ENCODE results near the gene CA6. TPM values are rescaled to one million over a fixed set of nuclear protein-coding genes. Genes with fewer than 3 reads are reported as not detected.

The CA6 gene
- total and polyA plus RNA-seq, 4 donors: 0.03 TPM; not detected in 3

DNA sequence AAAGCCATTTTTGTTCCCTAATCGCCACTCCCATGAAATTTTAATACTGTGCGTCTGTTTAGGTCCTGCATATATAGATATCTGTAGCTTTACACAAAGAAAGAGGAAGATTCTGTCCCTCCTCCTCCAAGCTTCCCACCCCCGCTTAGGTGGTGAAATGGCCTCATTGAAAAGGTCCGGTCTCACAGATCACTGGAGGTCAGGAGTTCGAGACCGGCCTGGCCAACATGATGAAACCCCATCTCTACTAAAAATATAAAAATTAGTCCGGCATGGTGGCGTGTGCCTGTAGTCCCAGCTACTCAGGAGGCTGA is 59.7 kb downstream of the CA6 start:
- TF ChIP-seq, protein P1, sequence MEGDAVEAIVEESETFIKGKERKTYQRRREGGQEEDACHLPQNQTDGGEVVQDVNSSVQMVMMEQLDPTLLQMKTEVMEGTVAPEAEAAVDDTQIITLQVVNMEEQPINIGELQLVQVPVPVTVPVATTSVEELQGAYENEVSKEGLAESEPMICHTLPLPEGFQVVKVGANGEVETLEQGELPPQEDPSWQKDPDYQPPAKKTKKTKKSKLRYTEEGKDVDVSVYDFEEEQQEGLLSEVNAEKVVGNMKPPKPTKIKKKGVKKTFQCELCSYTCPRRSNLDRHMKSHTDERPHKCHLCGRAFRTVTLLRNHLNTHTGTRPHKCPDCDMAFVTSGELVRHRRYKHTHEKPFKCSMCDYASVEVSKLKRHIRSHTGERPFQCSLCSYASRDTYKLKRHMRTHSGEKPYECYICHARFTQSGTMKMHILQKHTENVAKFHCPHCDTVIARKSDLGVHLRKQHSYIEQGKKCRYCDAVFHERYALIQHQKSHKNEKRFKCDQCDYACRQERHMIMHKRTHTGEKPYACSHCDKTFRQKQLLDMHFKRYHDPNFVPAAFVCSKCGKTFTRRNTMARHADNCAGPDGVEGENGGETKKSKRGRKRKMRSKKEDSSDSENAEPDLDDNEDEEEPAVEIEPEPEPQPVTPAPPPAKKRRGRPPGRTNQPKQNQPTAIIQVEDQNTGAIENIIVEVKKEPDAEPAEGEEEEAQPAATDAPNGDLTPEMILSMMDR (IDR thresholded peaks at IDR 0.05; ENCODE audit: control extremely low read depth, extremely low read depth): no peak
- DNase-seq: no peak
- WGBS, 2 donors: 55 to 56% methylated on average over 8 of the region's 8 CpGs
- Histone ChIP-seq H3K4me3 (no peak overlapping the region), H3K36me3 (ENCODE audit: control insufficient read depth in 4 of 4, insufficient read depth in 4 of 4, low read length in 4 of 4) (no peaks in the 10 kb centered on the region), H3K9me3 (ENCODE audit: control insufficient read depth in 4 of 4, insufficient read depth in 3 of 4, low read length in 3 of 4) (no peaks in the 10 kb centered on the region), H3K4me1 (ENCODE audit: control insufficient read depth in 5 of 5, insufficient read depth in 5 of 5, low read length in 5 of 5) (peaks cover 0 to 3% (median 0%) of the 10 kb centered on the region in 5 donors), H3K9ac (ENCODE audit: insufficient read depth in 1 of 2, low read length in 2 of 2) (no peak overlapping the region), H3K27ac (ENCODE audit: low read depth in 1 of 2, low read length in 1 of 2) (no peak overlapping the region), H3K27me3 (ENCODE audit: control insufficient read depth in 3 of 3, insufficient read depth in 3 of 3, low read length in 2 of 3) (no peaks in the 10 kb centered on the region)
- ATAC-seq (ENCODE audit: insufficient read depth, low FRiP score): no peak

DNA sequence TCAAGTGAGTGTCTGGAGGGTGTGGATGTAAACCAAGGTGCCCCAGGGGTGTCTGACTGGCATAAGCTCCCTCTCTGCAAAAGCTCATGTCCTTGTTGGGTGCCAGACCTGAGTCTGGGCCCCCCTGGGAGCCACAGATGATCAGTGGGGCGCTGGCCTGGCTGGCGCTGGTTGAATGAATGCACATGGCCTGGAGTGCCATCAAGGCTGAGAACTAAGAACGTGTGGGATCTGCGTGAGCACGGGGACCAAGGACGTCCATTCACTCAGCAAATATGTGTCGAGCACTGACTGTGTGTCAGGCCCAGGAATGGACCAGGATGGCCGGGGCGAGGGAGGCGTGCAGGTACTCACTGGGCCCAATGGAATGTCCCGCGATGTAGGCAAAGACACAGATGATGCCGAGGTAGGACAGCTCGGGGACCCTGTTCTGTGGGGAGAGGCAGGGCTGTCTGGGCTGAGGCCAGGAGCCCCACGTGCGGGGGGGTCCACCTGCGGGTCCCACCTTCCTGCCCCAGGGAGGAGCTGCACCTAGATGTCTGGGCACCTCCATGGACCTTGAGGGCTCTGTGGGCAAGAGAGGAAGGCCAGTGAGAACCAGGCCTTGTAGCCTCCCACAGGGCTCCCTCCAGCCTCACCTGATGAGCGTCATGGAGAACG is 61.4 kb downstream of the CA6 start:
- H3K4me3 ChIP-seq: no peak overlapping the region
- H3K36me3 ChIP-seq (ENCODE audit: control insufficient read depth in 4 of 4, insufficient read depth in 4 of 4, low read length in 4 of 4): no peaks in the 10 kb centered on the region
- H3K9ac ChIP-seq (ENCODE audit: insufficient read depth in 1 of 2, low read length in 2 of 2): no peak overlapping the region
- DNase-seq (no peak), ATAC-seq (ENCODE audit: insufficient read depth, low FRiP score) (no peak)
- H3K27ac ChIP-seq (ENCODE audit: low read depth in 1 of 2, low read length in 1 of 2): no peak overlapping the region
- WGBS, 2 donors: 93 to 94% methylated on average over 19 of the region's 19 CpGs
- H3K4me1 ChIP-seq (ENCODE audit: control insufficient read depth in 5 of 5, insufficient read depth in 5 of 5, low read length in 5 of 5): peaks cover 0 to 3% (median 0%) of the 10 kb centered on the region in 5 donors
- no peaks in the 10 kb centered on the region for H3K27me3 ChIP-seq (ENCODE audit: control insufficient read depth in 3 of 3, insufficient read depth in 3 of 3, low read length in 2 of 3)
- no peaks in the 10 kb centered on the region for H3K9me3 ChIP-seq (ENCODE audit: control insufficient read depth in 4 of 4, insufficient read depth in 3 of 4, low read length in 3 of 4)
- TF ChIP-seq, protein P1 (IDR thresholded peaks at IDR 0.05; ENCODE audit: control extremely low read depth, extremely low read depth): no peak

DNA sequence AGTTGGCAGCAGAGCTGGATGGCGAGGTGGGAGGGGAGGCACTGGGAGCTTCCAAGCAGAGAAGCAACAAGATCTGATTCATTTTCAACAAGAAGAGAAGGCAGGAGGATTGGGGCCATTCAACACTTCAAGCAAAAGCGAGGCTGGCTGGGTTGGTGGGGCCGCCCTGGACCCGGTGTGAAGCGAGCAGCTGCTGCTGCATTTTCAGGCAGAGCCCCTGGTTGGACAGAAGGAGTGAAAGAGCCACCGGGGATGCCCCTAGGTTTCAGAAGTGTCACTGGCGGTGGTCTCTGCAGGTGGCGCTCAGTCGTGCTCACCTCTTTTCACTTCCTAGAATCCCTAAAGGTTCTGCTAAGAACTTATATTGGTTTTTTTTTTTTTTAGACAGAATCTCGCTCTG is 62.6 kb downstream of the CA6 start:
- Histone ChIP-seq H3K9ac (ENCODE audit: insufficient read depth in 1 of 2, low read length in 2 of 2) (no peak overlapping the region), H3K36me3 (ENCODE audit: control insufficient read depth in 4 of 4, insufficient read depth in 4 of 4, low read length in 4 of 4) (no peaks in the 10 kb centered on the region), H3K9me3 (ENCODE audit: control insufficient read depth in 4 of 4, insufficient read depth in 3 of 4, low read length in 3 of 4) (no peaks in the 10 kb centered on the region), H3K27ac (ENCODE audit: low read depth in 1 of 2, low read length in 1 of 2) (no peak overlapping the region), H3K4me1 (ENCODE audit: control insufficient read depth in 5 of 5, insufficient read depth in 5 of 5, low read length in 5 of 5) (peaks cover 0 to 3% (median 0%) of the 10 kb centered on the region in 5 donors), H3K4me3 (no peak overlapping the region), H3K27me3 (ENCODE audit: control insufficient read depth in 3 of 3, insufficient read depth in 3 of 3, low read length in 2 of 3) (no peaks in the 10 kb centered on the region)
- no peak for ATAC-seq (ENCODE audit: insufficient read depth, low FRiP score)
- 88 to 97% methylated on average over 10 of the region's 10 CpGs for WGBS, 2 donors
- TF ChIP-seq, protein P1 (IDR thresholded peaks at IDR 0.05; ENCODE audit: control extremely low read depth, extremely low read depth): no peak
- DNase-seq: no peak

Measured in lung (tissue), 12 donors.